K562 (cell line): ENCODE data around the gene PLK1. TPM values are rescaled to one million over a fixed set of nuclear protein-coding genes. Genes with fewer than 3 reads are reported as not detected.

Source experiments
- CBFB ChIP-seq: sonication (generic); formaldehyde crosslinking; IDR thresholded peaks from 2 replicates; pipeline ENCODE4 v1.4.0; 2020; ENCODE audit warnings: mild to moderate bottlenecking, missing genetic modification reagents
- DIDO1 ChIP-seq: fragments of 450-650 bp; IDR thresholded peaks from 2 replicates; pipeline ENCODE4 v1.6.1; 2016; ENCODE audit warnings: low read depth, missing biosample characterization, missing genetic modification characterization
- FOXA1 ChIP-seq: fragments of 450-650 bp; IDR thresholded peaks from 2 replicates; pipeline ENCODE4 v1.6.1; 2016; ENCODE audit warnings: mild to moderate bottlenecking, borderline replicate concordance
- NR4A1 ChIP-seq, 2 experiments: fragments of 250-450 bp in 1 of 2; fragments of 450-650 bp in 1 of 2; sonication (Bioruptor Pico) in 1 of 2; IDR thresholded peaks; 2 replicates each; pipeline versions ENCODE4 v1.4.0 to v1.6.1; 2016 to 2020; ENCODE audit warnings: mild to moderate bottlenecking in 2 of 2, missing compliant biosample characterization in 1 of 2, missing genetic modification characterization in 1 of 2, moderate library complexity in 1 of 2
- NRF1 ChIP-seq, 2 experiments: fragments of 450-650 bp; IDR thresholded peaks in 1 of 2; conservative IDR thresholded peaks in 1 of 2; 2 replicates each; pipeline ENCODE4 v1.6.1; 2014; ENCODE audit warnings: mild to moderate bottlenecking in 2 of 2
- POLR2A ChIP-seq: fragments of 450-650 bp; conservative IDR thresholded peaks from 2 replicates; pipeline ENCODE4 v1.6.1; 2016
- RBM22 ChIP-seq: fragments of 200-400 bp; formaldehyde crosslinking; IDR thresholded peaks from 2 replicates; pipeline ENCODE4 v1.6.1; 2018; ENCODE audit warnings: low read length, low read depth; ENCODE audit not compliant: poor library complexity, severe bottlenecking
- SOX6 ChIP-seq: fragments of 450-650 bp; IDR thresholded peaks from 2 replicates; pipeline ENCODE4 v1.6.1; 2014; ENCODE audit warnings: mild to moderate bottlenecking
- U2AF1 ChIP-seq: fragments of 200-400 bp; formaldehyde crosslinking; optimal IDR thresholded peaks from 2 replicates; pipeline ENCODE3; 2017; ENCODE audit warnings: mild to moderate bottlenecking, low read depth, low read length, moderate library complexity
- ZNF3 ChIP-seq: fragments of 250-450 bp; sonication (Bioruptor Pico); IDR thresholded peaks from 2 replicates; pipeline ENCODE4 v1.5.0; 2021; ENCODE audit warnings: mild to moderate bottlenecking, moderate library complexity
- ZNF830 ChIP-seq: fragments of 250-450 bp; sonication (Bioruptor Pico); IDR thresholded peaks from 2 replicates; pipeline ENCODE4 v1.5.0; 2021; ENCODE audit warnings: mild to moderate bottlenecking
- ZSCAN32 ChIP-seq: fragments of 450-650 bp; formaldehyde crosslinking; IDR thresholded peaks from 2 replicates; pipeline ENCODE4 v1.4.0; 2020; ENCODE audit warnings: mild to moderate bottlenecking, moderate library complexity
- polyA plus RNA-seq, 8 experiments: library from polyadenylated mRNA; depleted of rRNA in 4 of 8; stranded (reverse) in 5 of 8; unstranded in 3 of 8; fragments of >200 nt; fragmentation: Nextera tagmentation in 2 of 8; fragmentation: Illumina TruSeq in 1 of 8; extraction: Ambion mirVana in 2 of 8; extraction: Trizol in 1 of 8; gene quantifications; 2 replicates each; pipeline versions ENCODE4 v1.2.1 to v1.2.3, GENCODE V29; 2011 to 2014; ENCODE audit warnings: inconsistent platforms in 1 of 8, missing spikeins in 1 of 8
- total RNA-seq, 7 experiments: library from RNA; depleted of rRNA in 6 of 7; stranded (reverse); fragments of >200 nt in 6 of 7; fragmentation: Illumina TruSeq in 2 of 7; extraction: Trizol in 2 of 7; gene quantifications; 2 replicates each; pipeline versions ENCODE4 v1.2.1 to v1.2.3, GENCODE V29; 2011 to 2021; ENCODE audit warnings: low replicate concordance in 1 of 7
- TF ChIP-seq, protein P1 (sequence below): sonication (generic); formaldehyde crosslinking; IDR thresholded peaks from 2 replicates; pipeline ENCODE4 v1.8.0; 2022; ENCODE audit warnings: mild to moderate bottlenecking, missing genetic modification reagents

The PLK1 gene
- total and polyA plus RNA-seq, 9 of the 15 experiments (the other 6 are each of a cell fraction or from before 2014, with no cell fraction given): 13.6 to 212 (median 45.5) TPM

DNA sequence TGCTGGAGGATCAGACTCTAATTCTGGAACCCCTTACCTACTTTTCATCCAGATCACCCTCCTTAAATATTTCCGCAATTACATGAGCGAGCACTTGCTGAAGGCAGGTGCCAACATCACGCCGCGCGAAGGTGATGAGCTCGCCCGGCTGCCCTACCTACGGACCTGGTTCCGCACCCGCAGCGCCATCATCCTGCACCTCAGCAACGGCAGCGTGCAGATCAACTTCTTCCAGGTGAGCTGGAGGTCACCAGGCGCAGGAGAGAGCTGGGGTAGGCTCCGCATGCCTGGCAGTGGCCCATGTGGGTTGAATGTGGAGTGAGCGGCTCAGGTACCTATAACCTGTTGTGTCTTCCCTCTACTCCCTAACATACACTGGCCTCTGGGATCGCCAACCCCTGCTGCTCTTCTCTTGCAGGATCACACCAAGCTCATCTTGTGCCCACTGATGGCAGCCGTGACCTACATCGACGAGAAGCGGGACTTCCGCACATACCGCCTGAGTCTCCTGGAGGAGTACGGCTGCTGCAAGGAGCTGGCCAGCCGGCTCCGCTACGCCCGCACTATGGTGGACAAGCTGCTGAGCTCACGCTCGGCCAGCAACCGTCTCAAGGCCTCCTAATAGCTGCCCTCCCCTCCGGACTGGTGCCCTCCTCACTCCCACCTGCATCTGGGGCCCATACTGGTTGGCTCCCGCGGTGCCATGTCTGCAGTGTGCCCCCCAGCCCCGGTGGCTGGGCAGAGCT lies 10.9 kb downstream of the PLK1 start (continued):
- TF ChIP-seq U2AF1: no peak
- TF ChIP-seq SOX6: no peak
- no peak for TF ChIP-seq DIDO1
- no peak for TF ChIP-seq CBFB (CRISPR knock-in tag)
- TF ChIP-seq, protein P1, sequence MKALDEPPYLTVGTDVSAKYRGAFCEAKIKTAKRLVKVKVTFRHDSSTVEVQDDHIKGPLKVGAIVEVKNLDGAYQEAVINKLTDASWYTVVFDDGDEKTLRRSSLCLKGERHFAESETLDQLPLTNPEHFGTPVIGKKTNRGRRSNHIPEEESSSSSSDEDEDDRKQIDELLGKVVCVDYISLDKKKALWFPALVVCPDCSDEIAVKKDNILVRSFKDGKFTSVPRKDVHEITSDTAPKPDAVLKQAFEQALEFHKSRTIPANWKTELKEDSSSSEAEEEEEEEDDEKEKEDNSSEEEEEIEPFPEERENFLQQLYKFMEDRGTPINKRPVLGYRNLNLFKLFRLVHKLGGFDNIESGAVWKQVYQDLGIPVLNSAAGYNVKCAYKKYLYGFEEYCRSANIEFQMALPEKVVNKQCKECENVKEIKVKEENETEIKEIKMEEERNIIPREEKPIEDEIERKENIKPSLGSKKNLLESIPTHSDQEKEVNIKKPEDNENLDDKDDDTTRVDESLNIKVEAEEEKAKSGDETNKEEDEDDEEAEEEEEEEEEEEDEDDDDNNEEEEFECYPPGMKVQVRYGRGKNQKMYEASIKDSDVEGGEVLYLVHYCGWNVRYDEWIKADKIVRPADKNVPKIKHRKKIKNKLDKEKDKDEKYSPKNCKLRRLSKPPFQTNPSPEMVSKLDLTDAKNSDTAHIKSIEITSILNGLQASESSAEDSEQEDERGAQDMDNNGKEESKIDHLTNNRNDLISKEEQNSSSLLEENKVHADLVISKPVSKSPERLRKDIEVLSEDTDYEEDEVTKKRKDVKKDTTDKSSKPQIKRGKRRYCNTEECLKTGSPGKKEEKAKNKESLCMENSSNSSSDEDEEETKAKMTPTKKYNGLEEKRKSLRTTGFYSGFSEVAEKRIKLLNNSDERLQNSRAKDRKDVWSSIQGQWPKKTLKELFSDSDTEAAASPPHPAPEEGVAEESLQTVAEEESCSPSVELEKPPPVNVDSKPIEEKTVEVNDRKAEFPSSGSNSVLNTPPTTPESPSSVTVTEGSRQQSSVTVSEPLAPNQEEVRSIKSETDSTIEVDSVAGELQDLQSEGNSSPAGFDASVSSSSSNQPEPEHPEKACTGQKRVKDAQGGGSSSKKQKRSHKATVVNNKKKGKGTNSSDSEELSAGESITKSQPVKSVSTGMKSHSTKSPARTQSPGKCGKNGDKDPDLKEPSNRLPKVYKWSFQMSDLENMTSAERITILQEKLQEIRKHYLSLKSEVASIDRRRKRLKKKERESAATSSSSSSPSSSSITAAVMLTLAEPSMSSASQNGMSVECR: no peak
- no peak for TF ChIP-seq ZNF3 (CRISPR knock-in tag)
- peak; percentile 61 for TF ChIP-seq RBM22
- TF ChIP-seq POLR2A: 0 out of 2 replicates have a peak, but pooled peaks have one; percentile 1
- no peak for TF ChIP-seq NRF1 (conservative IDR thresholded peaks at IDR 0.05 in 1 of 2, IDR thresholded peaks at IDR 0.05 in 1 of 2)
- TF ChIP-seq ZSCAN32 (CRISPR knock-in tag): no peak
- TF ChIP-seq FOXA1: no peak
- no peak for TF ChIP-seq NR4A1 (CRISPR knock-in tag; IDR thresholded peaks at IDR 0.05)
- no peak for TF ChIP-seq NR4A1 (tag; IDR thresholded peaks at IDR 0.05)
- TF ChIP-seq ZNF830 (CRISPR knock-in tag): no peak
